ENCODE results near the gene DOK7. TPM values are rescaled to one million over a fixed set of nuclear protein-coding genes. Genes with fewer than 3 reads are reported as not detected.

DOK7 gene
- total RNA-seq, 2 donors from 2014 or later: 8.8 to 36.7 TPM

GRCh38 chr4:3416270-3416669, 46.8 kb upstream of the DOK7 start:
- no peak for DNase-seq (ENCODE audit: low spot score)
- H3K27ac ChIP-seq: no peak overlapping the region

GRCh38 chr4:3416821-3417221, 46.3 kb upstream of the DOK7 start:
- Histone ChIP-seq H3K4me3 (no peak overlapping the region), H3K4me1 (ENCODE audit: control insufficient read depth in 1 of 2, low read depth in 2 of 2) (no peaks in the 10 kb centered on the region), H3K27ac (no peak overlapping the region), H3K9me3 (no peaks in the 10 kb centered on the region), H3K27me3 (replicated peaks; ENCODE audit: insufficient read depth) (no peaks in the 10 kb centered on the region), H3K36me3 (peaks cover 14% of the 10 kb centered on the region)
- no peak for ATAC-seq (ENCODE audit: insufficient number of reproducible peaks, low FRiP score, low read depth)
- TF ChIP-seq CTCF (IDR thresholded peaks at IDR 0.05): no peak
- DNase-seq (ENCODE audit: low spot score): no peak

More at GRCh38 chr4:3416270-3416669, 46.8 kb upstream of the DOK7 start:
- Histone ChIP-seq H3K4me3 (no peak overlapping the region), H3K9me3 (no peaks in the 10 kb centered on the region), H3K27me3 (replicated peaks; ENCODE audit: insufficient read depth) (no peaks in the 10 kb centered on the region), H3K4me1 (ENCODE audit: control insufficient read depth in 1 of 2, low read depth in 2 of 2) (no peaks in the 10 kb centered on the region), H3K36me3 (peaks cover 14% of the 10 kb centered on the region)
- no peak for TF ChIP-seq CTCF (IDR thresholded peaks at IDR 0.05)
- no peak for ATAC-seq (ENCODE audit: insufficient number of reproducible peaks, low FRiP score, low read depth)

DNA sequence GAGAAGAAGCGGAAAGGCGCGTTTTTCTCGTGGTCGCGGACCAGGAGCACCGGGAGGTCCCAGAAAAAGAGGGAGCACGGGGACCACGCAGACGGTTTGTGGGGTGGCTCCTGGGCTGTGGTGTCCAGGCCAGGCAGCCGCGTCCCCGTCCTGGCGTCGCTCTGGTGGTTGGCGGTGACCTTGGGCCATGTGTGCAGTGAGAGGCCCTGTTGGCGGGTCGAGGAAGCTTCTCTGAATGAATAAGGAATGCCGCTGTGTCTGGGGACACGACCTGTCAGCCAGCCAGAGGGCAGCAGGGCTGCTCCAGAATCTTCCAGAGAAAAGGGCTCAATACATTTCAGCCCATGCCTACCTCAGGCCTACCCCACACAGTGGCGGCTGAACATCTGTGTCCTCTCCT, 45.7 kb upstream of the DOK7 start:
- no peak for DNase-seq (ENCODE audit: low spot score)
- H3K36me3 ChIP-seq: peaks cover 14% of the 10 kb centered on the region
- no peak for TF ChIP-seq CTCF (IDR thresholded peaks at IDR 0.05)

DNA sequence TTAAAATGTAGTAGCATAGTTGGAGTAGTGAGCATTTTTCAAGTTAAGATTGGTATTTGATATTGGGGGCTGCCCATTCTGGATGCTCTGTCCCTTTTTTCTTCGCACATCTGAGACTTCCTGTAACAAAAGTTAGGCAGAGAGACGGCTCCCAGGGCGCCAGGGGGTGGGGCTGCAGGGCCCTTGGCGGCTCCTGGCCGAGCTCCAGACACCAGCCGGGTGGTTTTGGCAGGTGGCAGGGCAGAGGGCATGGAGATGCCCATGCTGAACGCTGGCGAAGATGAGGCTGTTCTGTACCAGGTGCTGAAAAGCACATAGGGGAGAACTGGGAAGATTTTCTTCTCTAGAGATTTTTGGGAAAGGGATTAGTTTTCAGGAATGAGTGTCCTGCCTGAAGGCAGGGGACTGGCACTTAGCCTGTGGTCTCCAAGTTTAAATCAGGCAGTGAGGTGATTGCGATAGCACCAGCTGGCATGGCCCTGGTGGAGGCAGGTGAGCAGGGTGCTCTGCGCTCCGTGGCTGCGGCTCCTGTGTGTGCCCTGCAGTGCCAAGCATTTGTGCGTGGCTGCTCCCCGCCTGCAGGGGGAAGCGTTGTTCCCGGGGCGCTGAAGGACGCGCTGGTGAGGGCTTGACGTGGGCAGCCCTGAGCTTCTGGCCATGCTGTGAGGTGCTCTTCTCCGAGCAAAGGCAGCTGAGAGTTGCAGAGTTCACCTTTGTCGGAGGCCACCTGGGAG, 44.9 kb upstream of the DOK7 start:
- Histone ChIP-seq H3K27me3 (replicated peaks; ENCODE audit: insufficient read depth) (no peaks in the 10 kb centered on the region), H3K36me3 (peaks cover 14% of the 10 kb centered on the region), H3K9me3 (no peaks in the 10 kb centered on the region), H3K4me3 (no peak overlapping the region), H3K4me1 (ENCODE audit: control insufficient read depth in 1 of 2, low read depth in 2 of 2) (no peaks in the 10 kb centered on the region), H3K27ac (no peak overlapping the region)
- ATAC-seq (ENCODE audit: insufficient number of reproducible peaks, low FRiP score, low read depth) (no peak), DNase-seq (ENCODE audit: low spot score) (no peak)
- TF ChIP-seq CTCF (IDR thresholded peaks at IDR 0.05): no peak

More for the DNA sequence above, 45.7 kb upstream of the DOK7 start:
- H3K9me3 ChIP-seq: no peaks in the 10 kb centered on the region
- no peak overlapping the region for H3K27ac ChIP-seq
- H3K27me3 ChIP-seq (replicated peaks; ENCODE audit: insufficient read depth): no peaks in the 10 kb centered on the region
- H3K4me1 ChIP-seq (ENCODE audit: control insufficient read depth in 1 of 2, low read depth in 2 of 2): no peaks in the 10 kb centered on the region
- no peak for ATAC-seq (ENCODE audit: insufficient number of reproducible peaks, low FRiP score, low read depth)
- H3K4me3 ChIP-seq: no peak overlapping the region

- no peaks in the 10 kb centered on the region for H3K27me3 ChIP-seq (replicated peaks; ENCODE audit: insufficient read depth)
- no peak for TF ChIP-seq CTCF (IDR thresholded peaks at IDR 0.05)
- H3K4me1 ChIP-seq (ENCODE audit: control insufficient read depth in 1 of 2, low read depth in 2 of 2): no peaks in the 10 kb centered on the region
- ATAC-seq (ENCODE audit: insufficient number of reproducible peaks, low FRiP score, low read depth) (no peak), DNase-seq (ENCODE audit: low spot score) (no peak)
- H3K9me3 ChIP-seq: no peaks in the 10 kb centered on the region
- peaks cover 19% of the 10 kb centered on the region for H3K36me3 ChIP-seq
- H3K27ac ChIP-seq: no peak overlapping the region
- no peak overlapping the region for H3K4me3 ChIP-seq
Observed at GRCh38 chr4:3419836-3420605, 43.1 kb upstream of the DOK7 start.
